H7 (cell line): Measurements from ENCODE around the gene OOSP2. TPM values are rescaled to one million over a fixed set of nuclear protein-coding genes. Genes with fewer than 3 reads are reported as not detected.
"Not testable (repeated sequence)": the region's sequence is repeated elsewhere in the genome, so short reads cannot be mapped to it uniquely, and the experiment has no call there.

Experiments used
- DNase-seq: peaks from one replicate; pipeline ENCODE4 v3.0.0; 2012
- H3K27me3 ChIP-seq: 2 replicates; pipeline ENCODE4 v1.6.0; 2011; ENCODE audit warnings: mild to moderate bottlenecking, low read length; ENCODE audit not compliant: control insufficient read depth, insufficient read depth
- H3K36me3 ChIP-seq: replicated peaks from 2 replicates; pipeline ENCODE4 v1.5.1; 2011; ENCODE audit warnings: low read length; ENCODE audit not compliant: control insufficient read depth, insufficient read depth
- H3K4me3 ChIP-seq: 2 replicates; pipeline ENCODE4 v1.5.1; 2011; ENCODE audit warnings: low read depth, mild to moderate bottlenecking, control low read depth, low read length, moderate library complexity; ENCODE audit not compliant: insufficient read depth
- total RNA-seq: library from RNA; depleted of rRNA; stranded (reverse); fragments of >200 nt; shearing (Covaris generic); gene quantifications from 2 replicates; pipeline ENCODE4 v1.2.3, GENCODE V29; 2014; rRNA removed

Gene OOSP2
- not detected in 2 replicates for total RNA-seq

- H3K36me3 ChIP-seq, result no peaks in the 10 kb centered on the region
- DNase-seq, result no peak
- no peak within 1 kb of the TSS for H3K4me3 ChIP-seq
- no peaks in the 10 kb centered on the region for H3K27me3 ChIP-seq
Observed at GRCh38 chr11:60040109-60040508, at the start of gene OOSP2. Gene OOSP2 (plus strand): TSS chr11:60040409. CDS start chr11:60040460, 51 bp downstream.

- Histone ChIP-seq H3K36me3 (no peaks in the 10 kb centered on the region), H3K27me3 (no peaks in the 10 kb centered on the region), H3K4me3 (no peak overlapping the region)
- DNase-seq, result no peak
Observed at GRCh38 chr11:59990421-59990820, 49.8 kb upstream of the OOSP2 start.

- Histone ChIP-seq H3K36me3 (no peaks in the 10 kb centered on the region), H3K27me3 (no peaks in the 10 kb centered on the region), H3K4me3 (no peak overlapping the region)
- DNase-seq, result no peak
Observed at GRCh38 chr11:59992425-59992824, 47.8 kb upstream of the OOSP2 start.

DNA sequence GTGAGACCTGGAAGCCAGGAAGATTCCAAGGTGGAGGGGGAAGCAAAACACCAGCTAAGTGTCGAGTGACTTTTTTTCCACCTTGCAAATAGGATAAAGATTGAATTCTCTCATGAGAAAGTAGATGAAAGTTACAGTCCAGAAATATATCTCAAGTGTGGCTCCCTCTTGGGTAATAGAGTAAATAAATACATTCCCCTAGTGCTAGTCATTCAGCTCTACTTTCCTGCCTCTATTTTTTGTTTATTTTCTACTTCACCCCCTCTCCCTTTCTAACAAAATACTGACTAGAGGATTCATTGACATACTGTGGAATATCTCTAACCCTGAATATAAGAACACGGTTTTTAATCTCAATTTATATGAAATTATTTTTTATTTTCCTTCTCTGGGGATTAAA, 42.4 kb upstream of the OOSP2 start:
- Histone ChIP-seq H3K27me3 (no peaks in the 10 kb centered on the region), H3K4me3 (no peak overlapping the region), H3K36me3 (no peaks in the 10 kb centered on the region)
- no peak for DNase-seq

DNA sequence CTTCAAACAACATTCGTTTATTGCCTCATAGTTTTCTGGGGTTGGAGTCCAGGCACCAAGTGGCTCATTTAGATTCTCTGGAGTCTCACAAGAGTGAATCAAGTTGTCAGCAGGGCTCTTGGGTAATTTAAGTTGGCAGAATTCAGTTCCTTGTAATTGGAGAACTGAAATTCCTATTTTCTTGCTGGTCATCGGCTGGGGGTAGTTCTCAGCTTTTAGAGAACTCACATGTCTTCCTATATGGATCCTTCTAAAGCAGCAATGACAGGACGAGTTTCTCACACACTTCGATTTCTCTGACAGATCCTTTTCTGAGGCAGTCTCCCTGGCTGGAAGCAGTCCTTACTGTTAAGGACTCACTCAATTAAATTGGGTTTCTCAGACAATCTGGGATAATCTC, 40.5 kb upstream of the OOSP2 start:
- no peak for DNase-seq
- Histone ChIP-seq H3K27me3 (no peaks in the 10 kb centered on the region), H3K4me3 (no peak overlapping the region), H3K36me3 (no peaks in the 10 kb centered on the region)

DNA sequence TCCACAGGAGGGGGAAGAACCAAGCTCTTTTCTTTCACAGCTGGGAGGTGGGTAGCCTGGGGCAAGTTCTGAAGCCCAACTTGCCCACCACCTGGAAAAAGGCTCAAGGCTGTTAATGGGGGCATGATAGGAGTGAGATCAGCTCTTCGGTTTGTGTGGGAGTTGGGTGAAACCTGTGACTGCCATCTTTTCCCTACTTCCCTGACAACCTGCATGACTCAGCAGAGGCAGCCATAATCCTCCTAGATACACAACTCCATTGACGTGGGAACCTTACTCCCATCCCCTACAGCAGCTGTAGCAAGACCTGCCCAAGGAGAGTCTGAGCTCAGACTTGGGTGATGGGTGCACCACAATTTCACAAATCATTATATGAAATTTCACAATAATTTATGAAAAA, 36.5 kb upstream of the OOSP2 start:
- Histone ChIP-seq H3K27me3 (no peaks in the 10 kb centered on the region), H3K4me3 (no peak overlapping the region), H3K36me3 (no peaks in the 10 kb centered on the region)
- no peak for DNase-seq

GRCh38 chr11:60005360-60005759, 34.8 kb upstream of the OOSP2 start:
- H3K36me3 ChIP-seq, result no peaks in the 10 kb centered on the region
- no peak for DNase-seq
- H3K27me3 ChIP-seq, result no peaks in the 10 kb centered on the region
- H3K4me3 ChIP-seq, result no peak overlapping the region

DNA sequence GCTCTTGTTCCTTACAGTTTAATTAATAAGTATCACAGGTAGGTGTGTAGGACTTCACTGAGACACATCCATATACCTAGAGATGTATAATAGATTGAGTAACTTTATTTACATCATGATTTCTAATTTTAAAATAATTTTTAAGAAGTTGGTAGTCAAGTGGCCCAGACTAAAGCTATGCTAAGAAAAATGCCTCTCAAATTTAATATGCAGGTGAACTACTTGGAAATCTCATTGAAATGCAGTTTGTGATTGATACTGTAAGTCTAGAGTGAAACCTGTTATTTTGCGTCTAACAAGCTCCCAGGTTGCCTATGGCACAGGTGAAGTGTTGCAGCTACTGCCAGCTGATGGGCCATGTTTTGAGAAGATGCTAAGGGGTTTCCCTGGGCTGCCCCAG, 23.3 kb upstream of the OOSP2 start, which contains the start of gene OOSP4B:
Gene OOSP4B (plus strand): TSS at position 301 of the 400 bp plus-strand sequence.
- Histone ChIP-seq H3K27me3 (no peaks in the 10 kb centered on the region), H3K36me3 (no peaks in the 10 kb centered on the region), H3K4me3 (no peak within 1 kb of the TSS)
- no peak for DNase-seq

- no peaks in the 10 kb centered on the region for H3K27me3 ChIP-seq
- peak; percentile 9 for DNase-seq
- no peaks in the 10 kb centered on the region for H3K36me3 ChIP-seq
- no peak overlapping the region for H3K4me3 ChIP-seq
Observed at GRCh38 chr11:60018058-60018457, 22.2 kb upstream of the OOSP2 start.

GRCh38 chr11:60020376-60020775, 19.8 kb upstream of the OOSP2 start:
- not testable (repeated sequence) for H3K36me3 ChIP-seq, H3K27me3 ChIP-seq, DNase-seq, H3K4me3 ChIP-seq

- Histone ChIP-seq H3K4me3 (no peak overlapping the region), H3K36me3 (no peaks in the 10 kb centered on the region), H3K27me3 (no peaks in the 10 kb centered on the region)
- no peak for DNase-seq
Observed at GRCh38 chr11:60029015-60029632, 11.1 kb upstream of the OOSP2 start.

GRCh38 chr11:60050422-60050821, 10.2 kb downstream of the OOSP2 start:
- DNase-seq, result not testable (repeated sequence)

GRCh38 chr11:60050839-60051238, 10.6 kb downstream of the OOSP2 start:
- H3K27me3 ChIP-seq, DNase-seq, H3K36me3 ChIP-seq, H3K4me3 ChIP-seq: not testable (repeated sequence)

More at GRCh38 chr11:60050422-60050821, 10.2 kb downstream of the OOSP2 start:
- H3K36me3 ChIP-seq, H3K4me3 ChIP-seq, H3K27me3 ChIP-seq: not testable (repeated sequence)

DNA sequence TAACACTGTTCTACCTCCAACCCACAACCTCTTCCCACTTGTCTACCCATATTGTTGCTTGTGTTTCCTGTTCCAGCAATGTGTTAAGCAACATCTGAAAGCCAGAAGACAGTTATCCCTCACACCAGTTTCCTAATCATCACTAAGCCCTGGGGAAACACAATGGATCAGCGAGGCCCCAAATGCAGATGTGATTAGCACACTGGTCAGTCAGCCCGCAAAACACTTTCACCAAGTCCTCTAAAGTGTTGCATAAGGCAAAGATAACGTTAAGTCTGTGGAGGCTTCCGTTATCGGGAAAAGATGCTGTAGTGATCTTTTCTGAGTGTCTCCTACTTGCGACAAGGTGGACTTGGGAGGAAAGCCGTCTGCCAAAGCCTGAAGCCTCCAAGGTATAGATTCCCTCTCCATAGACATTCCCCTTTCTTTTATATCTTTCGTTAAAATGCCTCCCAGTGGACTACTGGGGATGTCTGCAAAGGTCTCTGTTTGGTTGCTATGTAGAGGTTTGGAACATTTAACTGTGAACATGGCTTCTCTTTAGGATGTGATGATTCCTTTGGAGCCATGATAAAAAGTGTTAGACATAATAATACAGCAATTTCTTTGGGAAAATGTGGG, 16.2 kb downstream of the OOSP2 start, which contains the start of gene MS4A3:
Gene MS4A3 (plus strand): TSS at position 317 of the 621 bp plus-strand sequence. CDS start 4,496 bp downstream, outside the sequence.
- no peaks in the 10 kb centered on the region for H3K27me3 ChIP-seq
- H3K36me3 ChIP-seq, result no peaks in the 10 kb centered on the region
- no peak within 1 kb of the TSS for H3K4me3 ChIP-seq
- DNase-seq, result no peak

DNA sequence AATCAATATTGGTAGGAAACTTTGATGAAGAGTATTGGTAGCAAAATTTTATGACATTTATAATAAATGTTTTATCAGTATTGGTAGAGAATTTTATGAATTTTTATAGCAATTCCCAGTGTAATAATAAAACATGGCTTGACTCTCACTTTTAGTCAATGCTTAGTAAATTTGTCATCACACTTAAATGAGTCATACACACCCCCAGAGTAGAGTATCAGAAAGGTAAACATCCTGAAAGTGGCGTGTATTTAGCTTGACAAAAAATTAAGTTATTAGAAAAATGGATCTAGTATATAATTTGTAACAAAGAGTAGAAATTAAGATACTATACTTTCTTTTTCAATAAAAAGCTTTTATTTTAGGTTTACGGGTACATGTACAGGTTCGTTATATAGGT, 18.8 kb downstream of the OOSP2 start:
- no peak for DNase-seq
- Histone ChIP-seq H3K4me3 (no peak overlapping the region), H3K36me3 (no peaks in the 10 kb centered on the region), H3K27me3 (no peaks in the 10 kb centered on the region)
